ENCODE measurements around the gene SMG9. TPM values are rescaled to one million over a fixed set of nuclear protein-coding genes. Genes with fewer than 3 reads are reported as not detected.

SMG9 gene
- total and polyA plus RNA-seq, 2 donors (not counting 1 experiment from before 2014, with no cell fraction given): 6.0 to 6.1 TPM

- Histone ChIP-seq H3K36me3 (ENCODE audit: control insufficient read depth, insufficient read depth, low read length) (no peaks in the 10 kb centered on the region), H3K4me2 (ENCODE audit: extremely low read depth, insufficient read depth, low read length) (no peak overlapping the region), H3K9me3 (ENCODE audit: control insufficient read depth, insufficient read depth, low read depth, low read length) (no peaks in the 10 kb centered on the region), H3K27me3 (ENCODE audit: control insufficient read depth, insufficient read depth, low read length) (no peaks in the 10 kb centered on the region), H3K9ac (ENCODE audit: insufficient read depth, low read length) (no peak overlapping the region), H4K20me1 (ENCODE audit: control insufficient read depth, extremely low read depth, insufficient read depth, low read length) (no peaks in the 10 kb centered on the region), H2AFZ (ENCODE audit: low read length) (no peak overlapping the region), H3K79me2 (ENCODE audit: control insufficient read depth, insufficient read depth, low read length) (no peaks in the 10 kb centered on the region), H3K27ac (ENCODE audit: insufficient read depth, low read length) (no peak overlapping the region), H3K4me3 (replicated peaks in 1 of 4; ENCODE audit: control extremely low read depth in 1 of 4, insufficient read depth in 1 of 4, low read depth in 3 of 4, low read length in 4 of 4) (no peak overlapping the region), H3K4me1 (ENCODE audit: control insufficient read depth, extremely low read depth, insufficient read depth, low read length) (no peaks in the 10 kb centered on the region)
- no peak for DNase-seq (ENCODE audit: low read depth in 2 of 2)
- TF ChIP-seq, protein P1, sequence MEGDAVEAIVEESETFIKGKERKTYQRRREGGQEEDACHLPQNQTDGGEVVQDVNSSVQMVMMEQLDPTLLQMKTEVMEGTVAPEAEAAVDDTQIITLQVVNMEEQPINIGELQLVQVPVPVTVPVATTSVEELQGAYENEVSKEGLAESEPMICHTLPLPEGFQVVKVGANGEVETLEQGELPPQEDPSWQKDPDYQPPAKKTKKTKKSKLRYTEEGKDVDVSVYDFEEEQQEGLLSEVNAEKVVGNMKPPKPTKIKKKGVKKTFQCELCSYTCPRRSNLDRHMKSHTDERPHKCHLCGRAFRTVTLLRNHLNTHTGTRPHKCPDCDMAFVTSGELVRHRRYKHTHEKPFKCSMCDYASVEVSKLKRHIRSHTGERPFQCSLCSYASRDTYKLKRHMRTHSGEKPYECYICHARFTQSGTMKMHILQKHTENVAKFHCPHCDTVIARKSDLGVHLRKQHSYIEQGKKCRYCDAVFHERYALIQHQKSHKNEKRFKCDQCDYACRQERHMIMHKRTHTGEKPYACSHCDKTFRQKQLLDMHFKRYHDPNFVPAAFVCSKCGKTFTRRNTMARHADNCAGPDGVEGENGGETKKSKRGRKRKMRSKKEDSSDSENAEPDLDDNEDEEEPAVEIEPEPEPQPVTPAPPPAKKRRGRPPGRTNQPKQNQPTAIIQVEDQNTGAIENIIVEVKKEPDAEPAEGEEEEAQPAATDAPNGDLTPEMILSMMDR (conservative IDR thresholded peaks at IDR 0.05 in 1 of 2, IDR thresholded peaks at IDR 0.05 in 1 of 2; ENCODE audit: low read depth in 1 of 2, low read length in 2 of 2): no peak
- TF ChIP-seq EZH2 (IDR thresholded peaks at IDR 0.05; ENCODE audit: low read length, missing control alignments): no peak
Observed at GRCh38 chr19:43681821-43682220, 72.9 kb downstream of the SMG9 start.

DNA sequence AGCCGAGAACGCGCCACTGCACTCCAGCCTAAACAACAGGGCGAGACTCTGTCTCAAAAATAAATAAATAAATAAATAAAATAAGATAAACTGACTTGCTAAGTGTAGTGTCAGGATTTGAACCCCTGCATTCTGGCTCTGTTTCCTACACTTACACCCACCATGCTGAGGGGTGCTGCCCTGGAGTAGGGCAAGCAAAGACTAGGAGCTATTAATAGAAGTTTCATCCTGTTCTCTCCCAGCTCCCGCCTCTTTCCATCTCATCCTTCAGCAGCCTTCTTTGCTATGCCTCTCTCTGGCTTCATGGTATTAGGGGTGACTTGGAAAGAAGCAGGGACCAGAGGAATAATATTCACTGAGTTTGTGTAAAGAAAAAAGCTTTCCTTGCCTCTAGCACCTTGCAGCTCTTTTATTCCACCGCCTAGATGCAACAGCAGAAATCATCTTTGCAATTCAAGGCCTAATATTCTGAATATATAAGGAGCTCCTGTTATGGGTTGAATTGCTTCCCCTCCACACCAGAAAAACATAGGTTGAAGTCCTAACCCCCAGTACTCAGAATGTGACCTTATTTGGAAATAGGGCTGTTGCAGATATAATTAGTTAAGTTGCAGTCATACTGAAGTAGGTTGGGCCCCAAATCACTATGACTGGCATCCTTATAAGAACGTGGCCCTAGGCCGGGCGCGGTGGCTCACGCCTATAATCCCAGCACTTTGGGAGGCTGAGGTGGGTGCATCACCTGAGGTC lies 76.1 kb downstream of the SMG9 start:
- H3K9me3 ChIP-seq (ENCODE audit: control insufficient read depth, insufficient read depth, low read depth, low read length): no peaks in the 10 kb centered on the region
- H3K27ac ChIP-seq (ENCODE audit: insufficient read depth, low read length): no peak overlapping the region
- no peak for DNase-seq (ENCODE audit: low read depth in 2 of 2)
- H3K79me2 ChIP-seq (ENCODE audit: control insufficient read depth, insufficient read depth, low read length): no peaks in the 10 kb centered on the region
- no peak overlapping the region for H3K4me3 ChIP-seq (replicated peaks in 1 of 4; ENCODE audit: control extremely low read depth in 1 of 4, insufficient read depth in 1 of 4, low read depth in 3 of 4, low read length in 4 of 4)
- H3K9ac ChIP-seq (ENCODE audit: insufficient read depth, low read length): no peak overlapping the region
- no peak overlapping the region for H3K4me2 ChIP-seq (ENCODE audit: extremely low read depth, insufficient read depth, low read length)
- H4K20me1 ChIP-seq (ENCODE audit: control insufficient read depth, extremely low read depth, insufficient read depth, low read length): no peaks in the 10 kb centered on the region
- H3K4me1 ChIP-seq (ENCODE audit: control insufficient read depth, extremely low read depth, insufficient read depth, low read length): no peaks in the 10 kb centered on the region
- H3K36me3 ChIP-seq (ENCODE audit: control insufficient read depth, insufficient read depth, low read length): no peaks in the 10 kb centered on the region
- H3K27me3 ChIP-seq (ENCODE audit: control insufficient read depth, insufficient read depth, low read length): no peaks in the 10 kb centered on the region
- no peak overlapping the region for H2AFZ ChIP-seq (ENCODE audit: low read length)
- no peak for TF ChIP-seq EZH2 (IDR thresholded peaks at IDR 0.05; ENCODE audit: low read length, missing control alignments)
- TF ChIP-seq, protein P1 (conservative IDR thresholded peaks at IDR 0.05 in 1 of 2, IDR thresholded peaks at IDR 0.05 in 1 of 2; ENCODE audit: low read depth in 1 of 2, low read length in 2 of 2): no peak

Other genes starting within 250 kb of the SMG9 start
- gene ETHE1, start 227.8 kb downstream of the SMG9 start, total RNA-seq: 86.0 and 112 TPM in 2 replicates
- gene ETHE1, start 227.8 kb downstream of the SMG9 start, polyA plus RNA-seq: 65.2 and 129 TPM in 2 replicates
- 0.26 and 0.33 TPM in 2 replicates for gene ZNF575, start 221.8 kb downstream of the SMG9 start, total RNA-seq
- gene ZNF575, start 221.8 kb downstream of the SMG9 start, polyA plus RNA-seq: 0.27 TPM in 2 replicates
- 13.6 and 14.5 TPM in 2 replicates for gene XRCC1, start 179.4 kb downstream of the SMG9 start, total RNA-seq
- 8.6 and 17.5 TPM in 2 replicates for gene XRCC1, start 179.4 kb downstream of the SMG9 start, polyA plus RNA-seq
- gene PINLYP, start 179.2 kb downstream of the SMG9 start, total RNA-seq: 7.2 and 14.7 TPM in 2 replicates
- 5.1 TPM in 2 replicates for gene PINLYP, start 179.2 kb downstream of the SMG9 start, polyA plus RNA-seq
- 11.6 and 12.2 TPM in 2 replicates for gene IRGQ, start 158.8 kb downstream of the SMG9 start, total RNA-seq
- 11.7 TPM in 2 replicates for gene IRGQ, start 158.8 kb downstream of the SMG9 start, polyA plus RNA-seq
- gene ZNF576, start 158.4 kb downstream of the SMG9 start, total RNA-seq: 8.7 and 9.7 TPM in 2 replicates
- 7.0 and 10.3 TPM in 2 replicates for gene ZNF576, start 158.4 kb downstream of the SMG9 start, polyA plus RNA-seq
- gene SRRM5, start 142.9 kb downstream of the SMG9 start, total RNA-seq: under 0.01 TPM in 1 of 2 replicates, not detected in the other
- 0.03 and 0.06 TPM in 2 replicates for gene SRRM5, start 142.9 kb downstream of the SMG9 start, polyA plus RNA-seq
- gene ZNF428, start 135.3 kb downstream of the SMG9 start, total RNA-seq: 38.5 and 43.9 TPM in 2 replicates
- 14.0 and 17.2 TPM in 2 replicates for gene ZNF428, start 135.3 kb downstream of the SMG9 start, polyA plus RNA-seq
- gene CADM4, start 115.1 kb downstream of the SMG9 start, total RNA-seq: 1.5 and 2.1 TPM in 2 replicates
- gene CADM4, start 115.1 kb downstream of the SMG9 start, polyA plus RNA-seq: 0.49 and 1.5 TPM in 2 replicates
- 31.1 and 48.1 TPM in 2 replicates for gene PLAUR, start 84.8 kb downstream of the SMG9 start, total RNA-seq
- 64.6 and 83.9 TPM in 2 replicates for gene PLAUR, start 84.8 kb downstream of the SMG9 start, polyA plus RNA-seq
- not detected in 2 replicates for gene IRGC, start 38.9 kb downstream of the SMG9 start, total RNA-seq
- not detected in 2 replicates for gene IRGC, start 38.9 kb downstream of the SMG9 start, polyA plus RNA-seq
- 0.26 and 0.83 TPM in 2 replicates for gene KCNN4, start 26.0 kb upstream of the SMG9 start, total RNA-seq
- 0.41 and 0.53 TPM in 2 replicates for gene KCNN4, start 26.0 kb upstream of the SMG9 start, polyA plus RNA-seq
- 0.50 and 1.0 TPM in 2 replicates for gene LYPD5, start 47.5 kb upstream of the SMG9 start, total RNA-seq
- 0.12 and 0.37 TPM in 2 replicates for gene LYPD5, start 47.5 kb upstream of the SMG9 start, polyA plus RNA-seq
- gene ZNF283, start 72.4 kb upstream of the SMG9 start, total RNA-seq: 12.8 and 15.2 TPM in 2 replicates
- 3.5 and 5.8 TPM in 2 replicates for gene ZNF283, start 72.4 kb upstream of the SMG9 start, polyA plus RNA-seq
- 5.3 and 5.9 TPM in 2 replicates for gene ZNF404, start 129.0 kb upstream of the SMG9 start, total RNA-seq
- gene ZNF404, start 129.0 kb upstream of the SMG9 start, polyA plus RNA-seq: 2.0 and 3.8 TPM in 2 replicates
- 18.5 and 22.1 TPM in 2 replicates for gene ZNF45, start 180.3 kb upstream of the SMG9 start, total RNA-seq
- 11.6 and 13.2 TPM in 2 replicates for gene ZNF45, start 180.3 kb upstream of the SMG9 start, polyA plus RNA-seq
- 8.5 and 15.2 TPM in 2 replicates for gene ZNF221, start 196.3 kb upstream of the SMG9 start, total RNA-seq
- gene ZNF221, start 196.3 kb upstream of the SMG9 start, polyA plus RNA-seq: 2.3 and 2.4 TPM in 2 replicates
- gene ZNF155, start 229.2 kb upstream of the SMG9 start, total RNA-seq: 9.0 and 12.2 TPM in 2 replicates
- gene ZNF155, start 229.2 kb upstream of the SMG9 start, polyA plus RNA-seq: 5.6 and 7.4 TPM in 2 replicates
- 4.0 and 4.6 TPM in 2 replicates for gene ZNF230, start 248.0 kb upstream of the SMG9 start, total RNA-seq
- gene ZNF230, start 248.0 kb upstream of the SMG9 start, polyA plus RNA-seq: 2.0 and 3.5 TPM in 2 replicates

Data from fibroblast of lung (primary cell).